Measurements from ENCODE around the gene PLA2G7. TPM values are rescaled to one million over a fixed set of nuclear protein-coding genes. Genes with fewer than 3 reads are reported as not detected.

The PLA2G7 gene
- polyA plus RNA-seq, 3 donors, result 10.2 to 53.5 (median 24.4) TPM

DNA sequence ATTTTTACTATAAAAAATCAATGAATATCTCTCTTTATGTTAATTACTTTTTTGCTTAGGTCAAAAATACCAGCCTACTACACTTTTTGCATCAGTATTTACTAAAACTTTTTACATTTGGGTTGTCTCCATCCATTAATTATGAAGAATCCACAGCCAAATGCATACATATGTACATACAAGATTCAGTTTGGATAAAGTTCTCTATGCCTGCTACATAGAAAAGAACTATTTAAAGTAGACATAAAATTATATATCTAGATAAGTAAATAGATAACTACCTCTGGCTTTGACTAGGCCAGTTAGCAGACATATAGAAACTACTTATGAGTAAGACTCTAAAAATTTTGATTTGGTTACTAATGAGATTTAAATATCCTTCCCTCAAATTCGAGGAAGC, 35.2 kb downstream of the PLA2G7 start:
- Mint-ChIP-seq H3K4me1 (peaks cover 2% of the 10 kb centered on the region), H3K4me3 (no peak overlapping the region), H3K36me3 (peaks cover 4 to 10% of the 10 kb centered on the region in 2 donors), H3K9me3 (no peaks in the 10 kb centered on the region), H3K27me3 (ENCODE audit: low read depth in 3 of 3) (peaks cover 0 to 10% (median 0%) of the 10 kb centered on the region in 3 donors), H3K27ac (no peak overlapping the region)
- H3K4me2 ChIP-seq (replicated peaks; ENCODE audit: extremely low read depth, low read length, poor library complexity, severe bottlenecking), result no peak overlapping the region
- H3K27me3 ChIP-seq (ENCODE audit: control insufficient read depth in 2 of 2, insufficient read depth in 2 of 2, low read length in 2 of 2), result peaks cover 2 to 13% of the 10 kb centered on the region in 2 donors
- intact Hi-C loops (cut with micrococcal nuclease), result no loop called here
- TF ChIP-seq, protein P1, sequence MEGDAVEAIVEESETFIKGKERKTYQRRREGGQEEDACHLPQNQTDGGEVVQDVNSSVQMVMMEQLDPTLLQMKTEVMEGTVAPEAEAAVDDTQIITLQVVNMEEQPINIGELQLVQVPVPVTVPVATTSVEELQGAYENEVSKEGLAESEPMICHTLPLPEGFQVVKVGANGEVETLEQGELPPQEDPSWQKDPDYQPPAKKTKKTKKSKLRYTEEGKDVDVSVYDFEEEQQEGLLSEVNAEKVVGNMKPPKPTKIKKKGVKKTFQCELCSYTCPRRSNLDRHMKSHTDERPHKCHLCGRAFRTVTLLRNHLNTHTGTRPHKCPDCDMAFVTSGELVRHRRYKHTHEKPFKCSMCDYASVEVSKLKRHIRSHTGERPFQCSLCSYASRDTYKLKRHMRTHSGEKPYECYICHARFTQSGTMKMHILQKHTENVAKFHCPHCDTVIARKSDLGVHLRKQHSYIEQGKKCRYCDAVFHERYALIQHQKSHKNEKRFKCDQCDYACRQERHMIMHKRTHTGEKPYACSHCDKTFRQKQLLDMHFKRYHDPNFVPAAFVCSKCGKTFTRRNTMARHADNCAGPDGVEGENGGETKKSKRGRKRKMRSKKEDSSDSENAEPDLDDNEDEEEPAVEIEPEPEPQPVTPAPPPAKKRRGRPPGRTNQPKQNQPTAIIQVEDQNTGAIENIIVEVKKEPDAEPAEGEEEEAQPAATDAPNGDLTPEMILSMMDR (IDR thresholded peaks at IDR 0.05), result no peak
- peaks cover 4% of the 10 kb centered on the region in 2 donors for H3K4me1 ChIP-seq (ENCODE audit: control insufficient read depth in 1 of 2, insufficient read depth in 2 of 2, low read length in 2 of 2)
- no peak for DNase-seq
- no peaks in the 10 kb centered on the region for H3K9me3 ChIP-seq (replicated peaks in 1 of 2; ENCODE audit: control insufficient read depth in 1 of 2, insufficient read depth in 1 of 2, low read length in 2 of 2)
- no peak overlapping the region for H3K9ac ChIP-seq (ENCODE audit: insufficient read depth, low read length, poor library complexity, severe bottlenecking)
- no CpG with 5 or more reads among the region's 1 CpG for WGBS (ENCODE audit: insufficient coverage)
- H4K20me1 ChIP-seq (ENCODE audit: insufficient read depth, low read length), result no peaks in the 10 kb centered on the region
- no peaks in the 10 kb centered on the region for H3K79me2 ChIP-seq (ENCODE audit: insufficient read depth, low read length)
- H2AFZ ChIP-seq (ENCODE audit: insufficient read depth, low read depth, low read length, poor library complexity, severe bottlenecking), result no peak overlapping the region
- H3K27ac ChIP-seq (ENCODE audit: low read depth in 1 of 2, low read length in 2 of 2), result no peak overlapping the region
- H3K4me3 ChIP-seq (replicated peaks in 1 of 3; ENCODE audit: low read depth in 2 of 3, low read length in 3 of 3), result no peak overlapping the region
- H3K36me3 ChIP-seq (replicated peaks in 1 of 2; ENCODE audit: control insufficient read depth in 1 of 2, insufficient read depth in 2 of 2, low read length in 2 of 2), result no peaks in the 10 kb centered on the region

GRCh38 chr6:46690911-46691451, 44.2 kb downstream of the PLA2G7 start:
- TF ChIP-seq, protein P1 (IDR thresholded peaks at IDR 0.05), result no peak
- no CpG with 5 or more reads among the region's 1 CpG for WGBS (ENCODE audit: insufficient coverage)

More at GRCh38 chr6:46690911-46691451, 44.2 kb downstream of the PLA2G7 start:
- H3K27me3 ChIP-seq (ENCODE audit: control insufficient read depth in 2 of 2, insufficient read depth in 2 of 2, low read length in 2 of 2), result no peaks in the 10 kb centered on the region
- no peak overlapping the region for H2AFZ ChIP-seq (ENCODE audit: insufficient read depth, low read depth, low read length, poor library complexity, severe bottlenecking)
- Mint-ChIP-seq H3K4me3 (no peak overlapping the region), H3K27me3 (ENCODE audit: low read depth in 3 of 3) (peaks cover 0 to 3% (median 2%) of the 10 kb centered on the region in 3 donors), H3K36me3 (no peaks in the 10 kb centered on the region), H3K4me1 (no peaks in the 10 kb centered on the region), H3K9me3 (peaks cover 0 to 19% (median 14%) of the 10 kb centered on the region in 7 donors), H3K27ac (no peak overlapping the region)
- H3K27ac ChIP-seq (ENCODE audit: low read depth in 1 of 2, low read length in 2 of 2), result no peak overlapping the region
- no peak overlapping the region for H3K9ac ChIP-seq (ENCODE audit: insufficient read depth, low read length, poor library complexity, severe bottlenecking)
- H3K4me3 ChIP-seq (replicated peaks in 1 of 3; ENCODE audit: low read depth in 2 of 3, low read length in 3 of 3), result no peak overlapping the region
- H3K4me1 ChIP-seq (ENCODE audit: control insufficient read depth in 1 of 2, insufficient read depth in 2 of 2, low read length in 2 of 2), result no peaks in the 10 kb centered on the region
- peaks cover 6 to 16% of the 10 kb centered on the region in 2 donors for H3K9me3 ChIP-seq (replicated peaks in 1 of 2; ENCODE audit: control insufficient read depth in 1 of 2, insufficient read depth in 1 of 2, low read length in 2 of 2)
- no peaks in the 10 kb centered on the region for H3K36me3 ChIP-seq (replicated peaks in 1 of 2; ENCODE audit: control insufficient read depth in 1 of 2, insufficient read depth in 2 of 2, low read length in 2 of 2)
- no peaks in the 10 kb centered on the region for H3K79me2 ChIP-seq (ENCODE audit: insufficient read depth, low read length)
- H4K20me1 ChIP-seq (ENCODE audit: insufficient read depth, low read length), result no peaks in the 10 kb centered on the region
- DNase-seq, result no peak
- intact Hi-C loops (cut with micrococcal nuclease), result loop anchor here in 1 of 2 donors (5.0 kb wide), 1 partner anchor 371 kb away; no protein-coding TSS in a partner anchor
- no peak overlapping the region for H3K4me2 ChIP-seq (replicated peaks; ENCODE audit: extremely low read depth, low read length, poor library complexity, severe bottlenecking)

Measured in CD14-positive monocyte (primary cell).